ENCODE data around the gene GUCA2A. TPM values are rescaled to one million over a fixed set of nuclear protein-coding genes. Genes with fewer than 3 reads are reported as not detected.

The GUCA2A gene
- total and polyA plus RNA-seq, 2 of the 8 experiments (the other 6 are each of a cell fraction or from before 2014, with no cell fraction given) = not detected

DNA sequence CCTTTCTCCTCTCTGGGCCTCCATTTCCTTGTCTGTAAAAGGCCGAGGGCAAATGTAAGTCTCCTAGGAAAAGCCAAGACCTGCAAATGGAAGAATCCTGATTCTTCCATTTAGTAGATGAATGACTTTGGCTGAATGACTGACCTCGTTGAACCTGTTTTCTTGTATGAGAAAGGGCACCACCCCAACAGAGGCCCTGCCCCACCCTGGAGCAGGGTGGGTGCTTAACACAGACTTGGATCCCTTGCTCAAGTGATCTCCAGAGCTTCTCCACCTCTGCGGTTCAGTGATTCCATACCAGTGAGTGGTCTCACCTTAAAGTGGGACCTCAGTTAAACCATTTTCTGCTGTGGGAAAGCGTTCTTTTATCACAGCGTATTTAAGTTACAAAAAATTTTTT is 50.3 kb downstream of the GUCA2A start:
- CTCF ChIA-PET (ENCODE audit: partially characterized antibody) = interaction anchor here (0.8 kb wide), 1 partner anchor 60 kb away, joined by 4 read pairs; no protein-coding TSS in a partner anchor
- no peak overlapping the region for H3K56ac ChIP-seq (replicated peaks; ENCODE audit: insufficient read length, low read depth, low read length)
- H3K4me1 ChIP-seq (replicated peaks in 1 of 4; ENCODE audit: control insufficient read depth in 3 of 4, insufficient read depth in 4 of 4, low read length in 3 of 4) = peaks cover 0 to 3% (median 2%) of the 10 kb centered on the region in 4 experiments; a peak in 2 of 7 replicates
- no peak overlapping the region for H3K9ac ChIP-seq (replicated peaks in 1 of 4; ENCODE audit: extremely low read depth in 1 of 4, low read depth in 3 of 4, low read length in 3 of 4)
- no peak overlapping the region for H3K23ac ChIP-seq (ENCODE audit: insufficient read length)
- POLR2A ChIA-PET (ENCODE audit: partially characterized antibody) = no interaction called here
- no peaks in the 10 kb centered on the region for H3K36me3 ChIP-seq (ENCODE audit: control insufficient read depth in 2 of 4, insufficient read depth in 4 of 4, low read length in 3 of 4)
- DNase-seq (ENCODE audit: low read depth in 1 of 2, low spot score in 2 of 2) (no peak), FAIRE-seq (no peak)
- no peak overlapping the region for H4K91ac ChIP-seq (replicated peaks; ENCODE audit: insufficient read length, low read length)
- H2BK15ac ChIP-seq (ENCODE audit: low read length) = no peak overlapping the region
- no peak overlapping the region for H2AK5ac ChIP-seq (ENCODE audit: low read depth, low read length)
- H2BK12ac ChIP-seq (ENCODE audit: low read depth, low read length) = no peak overlapping the region
- no peak overlapping the region for H3K4me2 ChIP-seq (ENCODE audit: insufficient read depth in 1 of 2, low read depth in 2 of 2, low read length in 2 of 2)
- H3K18ac ChIP-seq (ENCODE audit: extremely low read depth, low read length) = no peak overlapping the region
- no peak overlapping the region for H4K8ac ChIP-seq (ENCODE audit: extremely low read depth, insufficient read depth, low read length)
- no peak overlapping the region for H3K14ac ChIP-seq (ENCODE audit: insufficient read length)
- H3K9me3 ChIP-seq (ENCODE audit: insufficient read depth in 2 of 2, low read depth in 1 of 2, low read length in 1 of 2) = no peaks in the 10 kb centered on the region
- no peak overlapping the region for H4K5ac ChIP-seq (ENCODE audit: insufficient read length, low read depth, low read length)
- H4K20me1 ChIP-seq (replicated peaks in 1 of 2; ENCODE audit: control insufficient read depth in 1 of 2, insufficient read depth in 2 of 2, low read length in 2 of 2) = no peaks in the 10 kb centered on the region
- no peaks in the 10 kb centered on the region for H3K79me2 ChIP-seq (ENCODE audit: control insufficient read depth in 1 of 2, insufficient read depth in 2 of 2, low read length in 2 of 2)
- WGBS, 2 experiments (ENCODE audit: extremely low coverage in 1 of 2, insufficient coverage in 1 of 2, insufficient read length in 1 of 2, insufficient replicate concordance in 2 of 2, low coverage in 1 of 2, low lambda C conversion rate in 2 of 2, missing lambda C conversion rate in 1 of 2) = 97% methylated on average over 5 of the region's 5 CpGs; no CpG with 5 or more reads in 1 of the 2 experiments
- H3K4ac ChIP-seq (replicated peaks; ENCODE audit: insufficient read length, low read depth, low read length) = no peak overlapping the region
- no peak overlapping the region for H3K27ac ChIP-seq (ENCODE audit: low read depth, low read length)
- no peak overlapping the region for H2BK5ac ChIP-seq (ENCODE audit: low read depth, low read length)
- H3K79me1 ChIP-seq (ENCODE audit: low read depth, low read length) = no peaks in the 10 kb centered on the region
- H3K27me3 ChIP-seq (replicated peaks in 1 of 4; ENCODE audit: control insufficient read depth in 3 of 4, extremely low read depth in 1 of 4, insufficient read depth in 3 of 4, low read length in 3 of 4) = no peaks in the 10 kb centered on the region
- H3K23me2 ChIP-seq (ENCODE audit: low read depth, low read length) = no peaks in the 10 kb centered on the region; the same call in 1 of the 2 replicates
- H2AFZ ChIP-seq (ENCODE audit: low read length) = no peak overlapping the region
- no peak overlapping the region for H2BK20ac ChIP-seq (ENCODE audit: low read length)
- H2BK120ac ChIP-seq (replicated peaks; ENCODE audit: low read depth, low read length) = no peak overlapping the region
- no peak overlapping the region for H3K4me3 ChIP-seq (ENCODE audit: extremely low read depth in 1 of 4, insufficient read depth in 2 of 4, low read depth in 3 of 4, low read length in 4 of 4)
- TF ChIP-seq SIRT6 (IDR thresholded peaks at IDR 0.05; ENCODE audit: low read length) (no peak), KDM5A (IDR thresholded peaks at IDR 0.05; ENCODE audit: low read length) (no peak), RFX5 (IDR thresholded peaks at IDR 0.05; ENCODE audit: borderline replicate concordance, low read depth, low read length) (no peak), GABPA (IDR thresholded peaks at IDR 0.05; ENCODE audit: borderline replicate concordance, insufficient read depth, low read length) (no peak), SP1 (IDR thresholded peaks at IDR 0.05; ENCODE audit: low read depth, low read length) (no peak), TAF1 (IDR thresholded peaks at IDR 0.05; ENCODE audit: low read depth, low read length) (no peak), SAP30 (IDR thresholded peaks at IDR 0.05; ENCODE audit: insufficient read depth, insufficient replicate concordance, low read length) (no peak), RXRA (IDR thresholded peaks at IDR 0.05; ENCODE audit: insufficient read depth, low read depth, low read length) (no peak), TCF12 (IDR thresholded peaks at IDR 0.05; ENCODE audit: low read depth, low read length) (no peak), HDAC2 (IDR thresholded peaks at IDR 0.05; ENCODE audit: borderline replicate concordance in 1 of 2, low read depth in 2 of 2, low read length in 2 of 2) (no peak), CHD2 (IDR thresholded peaks at IDR 0.05; ENCODE audit: low read length) (no peak), EP300 (IDR thresholded peaks at IDR 0.05; ENCODE audit: borderline replicate concordance in 1 of 2, low read depth in 2 of 2, low read length in 2 of 2) (no peak), ZNF274 (IDR thresholded peaks at IDR 0.05; ENCODE audit: borderline replicate concordance, extremely low read depth, low read length) (no peak), JUND (IDR thresholded peaks at IDR 0.05; ENCODE audit: low read length) (no peak), BRCA1 (IDR thresholded peaks at IDR 0.05; ENCODE audit: low read depth, low read length) (no peak)

Measured in H1 (cell line).